ENCODE measurements around the gene SPA17.

The SPA17 gene

GRCh38 chr11:124727474-124727873 lies 53.8 kb downstream of the SPA17 start:
- Histone ChIP-seq H2AFZ (ENCODE audit: low read depth, low read length) (no peak overlapping the region), H3K36me3 (ENCODE audit: insufficient read depth, low read length) (no peaks in the 10 kb centered on the region), H4K20me1 (ENCODE audit: insufficient read depth, low read length) (peaks cover 13% of the 10 kb centered on the region; the same call in 1 of the 2 replicates), H3K9me3 (ENCODE audit: insufficient read depth, low read length, severe bottlenecking) (no peaks in the 10 kb centered on the region), H3K79me2 (ENCODE audit: insufficient read depth, low read length) (no peaks in the 10 kb centered on the region), H3K4me1 (ENCODE audit: insufficient read depth, low read length) (no peaks in the 10 kb centered on the region), H3K4me3 (ENCODE audit: low read depth in 1 of 2, low read length in 2 of 2) (no peak overlapping the region), H3K9ac (ENCODE audit: low read depth, low read length) (no peak overlapping the region), H3K4me2 (ENCODE audit: insufficient read depth, low read length) (no peak overlapping the region), H3K27me3 (ENCODE audit: insufficient read depth, low read length, poor library complexity) (peaks cover 49% of the 10 kb centered on the region), H3K27ac (ENCODE audit: low read length) (no peak overlapping the region)
- ATAC-seq (ENCODE audit: insufficient read depth, low read depth), result no peak
- TF ChIP-seq CTCF (IDR thresholded peaks at IDR 0.05; ENCODE audit: borderline replicate concordance, extremely low read depth, low read length, poor library complexity, severe bottlenecking), result no peak
- no peak for TF ChIP-seq EZH2 (IDR thresholded peaks at IDR 0.05; ENCODE audit: borderline replicate concordance, low read depth, low read length, severe bottlenecking)
- no peak for DNase-seq

- DNase-seq (no peak), ATAC-seq (ENCODE audit: insufficient read depth, low read depth) (no peak)
- H3K9me3 ChIP-seq (ENCODE audit: insufficient read depth, low read length, severe bottlenecking), result no peaks in the 10 kb centered on the region
- H3K9ac ChIP-seq (ENCODE audit: low read depth, low read length), result no peak overlapping the region
- no peak overlapping the region for H2AFZ ChIP-seq (ENCODE audit: low read depth, low read length)
- H3K4me3 ChIP-seq (ENCODE audit: low read depth in 1 of 2, low read length in 2 of 2), result no peak overlapping the region
- peaks cover 11% of the 10 kb centered on the region; the same call in 1 of the 2 replicates for H4K20me1 ChIP-seq (ENCODE audit: insufficient read depth, low read length)
- no peak overlapping the region for H3K27ac ChIP-seq (ENCODE audit: low read length)
- TF ChIP-seq CTCF (IDR thresholded peaks at IDR 0.05; ENCODE audit: borderline replicate concordance, extremely low read depth, low read length, poor library complexity, severe bottlenecking) (no peak), EZH2 (IDR thresholded peaks at IDR 0.05; ENCODE audit: borderline replicate concordance, low read depth, low read length, severe bottlenecking) (no peak)
- no peaks in the 10 kb centered on the region for H3K79me2 ChIP-seq (ENCODE audit: insufficient read depth, low read length)
- H3K27me3 ChIP-seq (ENCODE audit: insufficient read depth, low read length, poor library complexity), result peaks cover 42% of the 10 kb centered on the region
- H3K36me3 ChIP-seq (ENCODE audit: insufficient read depth, low read length), result no peaks in the 10 kb centered on the region
- no peak overlapping the region for H3K4me2 ChIP-seq (ENCODE audit: insufficient read depth, low read length)
- no peaks in the 10 kb centered on the region for H3K4me1 ChIP-seq (ENCODE audit: insufficient read depth, low read length)
Observed at GRCh38 chr11:124728134-124728533, 54.4 kb downstream of the SPA17 start.

- TF ChIP-seq CTCF (IDR thresholded peaks at IDR 0.05; ENCODE audit: borderline replicate concordance, extremely low read depth, low read length, poor library complexity, severe bottlenecking) (no peak), EZH2 (IDR thresholded peaks at IDR 0.05; ENCODE audit: borderline replicate concordance, low read depth, low read length, severe bottlenecking) (no peak)
- no peak for ATAC-seq (ENCODE audit: insufficient read depth, low read depth)
- DNase-seq, result no peak
Observed at GRCh38 chr11:124729571-124729970, 55.9 kb downstream of the SPA17 start.

GRCh38 chr11:124732230-124732629 lies 58.5 kb downstream of the SPA17 start:
- Histone ChIP-seq H3K4me2 (ENCODE audit: insufficient read depth, low read length) (no peak overlapping the region), H3K9ac (ENCODE audit: low read depth, low read length) (no peak overlapping the region), H3K36me3 (ENCODE audit: insufficient read depth, low read length) (no peaks in the 10 kb centered on the region), H3K79me2 (ENCODE audit: insufficient read depth, low read length) (no peaks in the 10 kb centered on the region), H3K27me3 (ENCODE audit: insufficient read depth, low read length, poor library complexity) (peaks cover 25% of the 10 kb centered on the region), H3K4me3 (ENCODE audit: low read depth in 1 of 2, low read length in 2 of 2) (no peak overlapping the region), H4K20me1 (ENCODE audit: insufficient read depth, low read length) (0 out of 2 replicates have a peak, but pooled peaks cover 2% of the 10 kb centered on the region), H2AFZ (ENCODE audit: low read depth, low read length) (no peak overlapping the region), H3K9me3 (ENCODE audit: insufficient read depth, low read length, severe bottlenecking) (no peaks in the 10 kb centered on the region), H3K27ac (ENCODE audit: low read length) (no peak overlapping the region), H3K4me1 (ENCODE audit: insufficient read depth, low read length) (no peaks in the 10 kb centered on the region)
- TF ChIP-seq CTCF (IDR thresholded peaks at IDR 0.05; ENCODE audit: borderline replicate concordance, extremely low read depth, low read length, poor library complexity, severe bottlenecking), result no peak
- TF ChIP-seq EZH2 (IDR thresholded peaks at IDR 0.05; ENCODE audit: borderline replicate concordance, low read depth, low read length, severe bottlenecking), result no peak
- DNase-seq (no peak), ATAC-seq (ENCODE audit: insufficient read depth, low read depth) (no peak)

More at GRCh38 chr11:124729571-124729970, 55.9 kb downstream of the SPA17 start:
- H3K4me3 ChIP-seq (ENCODE audit: low read depth in 1 of 2, low read length in 2 of 2), result no peak overlapping the region
- H4K20me1 ChIP-seq (ENCODE audit: insufficient read depth, low read length), result peaks cover 6% of the 10 kb centered on the region; the same call in 1 of the 2 replicates
- no peaks in the 10 kb centered on the region for H3K4me1 ChIP-seq (ENCODE audit: insufficient read depth, low read length)
- peaks cover 38% of the 10 kb centered on the region for H3K27me3 ChIP-seq (ENCODE audit: insufficient read depth, low read length, poor library complexity)
- no peaks in the 10 kb centered on the region for H3K9me3 ChIP-seq (ENCODE audit: insufficient read depth, low read length, severe bottlenecking)
- no peak overlapping the region for H2AFZ ChIP-seq (ENCODE audit: low read depth, low read length)
- H3K79me2 ChIP-seq (ENCODE audit: insufficient read depth, low read length), result no peaks in the 10 kb centered on the region
- H3K9ac ChIP-seq (ENCODE audit: low read depth, low read length), result no peak overlapping the region
- H3K36me3 ChIP-seq (ENCODE audit: insufficient read depth, low read length), result no peaks in the 10 kb centered on the region
- H3K27ac ChIP-seq (ENCODE audit: low read length), result no peak overlapping the region
- no peak overlapping the region for H3K4me2 ChIP-seq (ENCODE audit: insufficient read depth, low read length)
